GM21515 (cell line): Measurements from ENCODE around the gene ATP2C1.
"Not testable (repeated sequence)": the region's sequence is repeated elsewhere in the genome, so short reads cannot be mapped to it uniquely, and the experiment has no call there.

Experiments
- ATAC-seq: cut with Tn5 transposase; IDR thresholded peaks from one replicate; pipeline ENCODE4 v1.9.1; 2021; ENCODE audit not compliant: unreplicated experiment

ATP2C1 gene

GRCh38 chr3:130893376-130894129 is at the start of gene ATP2C1:
Gene ATP2C1 (plus strand): TSS chr3:130894084. CDS start chr3:130894770, 686 bp downstream.
- ATAC-seq: peak; percentile 91

- ATAC-seq: no peak
These were observed 49.4 kb upstream of the ATP2C1 start for GRCh38 chr3:130844462-130844861.

- no peak for ATAC-seq
These were observed 47.7 kb upstream of the ATP2C1 start for GRCh38 chr3:130846181-130846580.

GRCh38 chr3:130849091-130849552 is 44.8 kb upstream of the ATP2C1 start:
- no peak for ATAC-seq

GRCh38 chr3:130850044-130850797 is 43.7 kb upstream of the ATP2C1 start:
- peak; percentile 63 for ATAC-seq

DNA sequence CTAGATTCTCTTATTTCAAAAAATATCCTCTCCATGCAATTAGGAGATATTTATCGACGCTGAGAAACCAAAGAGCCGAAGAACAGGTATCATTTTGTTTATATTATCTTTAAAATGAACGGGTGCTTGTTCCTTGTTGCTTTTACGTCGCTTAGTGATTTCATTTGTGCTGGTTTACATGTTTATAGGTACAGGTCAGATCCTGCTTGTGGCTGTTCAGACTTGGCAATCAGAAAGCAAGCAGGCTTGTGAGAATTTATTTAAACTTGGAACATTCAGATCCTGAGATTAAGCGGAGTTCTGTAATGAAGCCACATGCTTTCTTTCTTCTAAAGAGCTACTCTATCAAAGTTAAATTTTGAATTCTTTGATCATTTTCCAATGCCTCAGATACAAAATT is 43.0 kb upstream of the ATP2C1 start:
- ATAC-seq: peak; percentile 6

- ATAC-seq: no peak
These were observed 42.6 kb upstream of the ATP2C1 start for GRCh38 chr3:130851277-130851676.

- no peak for ATAC-seq
These were observed 40.3 kb upstream of the ATP2C1 start for GRCh38 chr3:130853581-130853980.

DNA sequence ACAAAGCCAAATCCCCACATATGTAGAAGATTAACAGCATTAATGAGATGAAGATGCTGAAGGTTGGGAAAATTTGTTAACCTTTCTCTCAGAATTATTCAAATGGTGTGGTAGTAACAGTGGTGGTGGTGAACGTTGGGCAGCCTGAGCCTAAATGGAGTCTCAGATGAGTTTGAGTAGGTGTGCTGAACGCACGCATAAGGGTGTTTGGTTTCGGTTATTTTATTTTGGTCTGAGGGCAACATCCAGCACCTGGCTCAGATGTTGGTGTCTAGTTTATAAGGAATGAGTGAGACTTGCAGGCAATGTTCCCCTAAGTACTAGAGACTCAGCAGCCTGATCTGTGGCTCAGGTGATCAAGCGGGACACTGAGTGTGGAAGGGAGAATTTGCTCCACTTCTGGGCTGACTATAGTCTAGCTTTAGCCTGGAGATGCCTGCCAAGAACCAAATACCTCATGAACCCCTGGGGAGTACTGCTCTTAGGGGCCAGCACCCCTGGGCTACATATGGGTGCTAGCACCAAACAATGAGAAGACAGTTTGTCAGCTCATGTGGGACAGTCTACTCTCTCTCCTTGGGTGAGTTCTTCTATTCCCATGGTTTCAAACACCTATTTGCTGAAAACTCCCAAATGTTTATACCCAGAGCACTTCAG is 39.5 kb upstream of the ATP2C1 start:
- peak; percentile 48 for ATAC-seq

DNA sequence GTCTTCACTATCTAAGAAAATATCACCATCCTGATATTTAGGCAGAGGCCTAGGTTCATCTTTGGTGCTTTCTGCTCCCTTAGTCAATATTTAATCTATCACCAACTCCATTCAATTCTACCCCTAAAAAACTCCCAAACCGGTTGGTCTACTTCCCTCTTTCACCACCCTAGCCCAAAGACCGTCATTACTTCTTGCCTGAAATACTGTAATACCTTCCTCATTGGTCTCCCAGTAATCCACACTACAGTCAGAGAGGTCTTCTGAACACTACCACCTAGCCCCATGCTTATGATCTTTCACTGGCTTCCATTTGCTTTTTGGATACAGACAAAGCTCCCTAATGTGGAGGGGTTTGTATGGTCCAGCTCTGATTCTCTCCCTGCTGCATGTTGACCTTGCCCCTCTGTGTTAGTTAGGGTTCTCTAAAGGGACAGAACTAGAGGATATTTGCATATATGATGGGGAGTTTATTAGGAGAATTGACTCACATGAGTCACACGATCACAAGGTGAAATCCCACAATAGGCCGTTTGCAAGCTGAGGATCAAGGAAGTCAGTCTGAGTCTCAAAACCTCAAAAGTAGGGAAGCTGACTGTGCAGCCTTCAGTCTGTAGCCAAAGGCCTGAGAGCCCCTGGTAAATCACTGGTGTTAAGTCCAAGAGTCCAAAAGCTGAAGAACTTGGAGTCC is 36.4 kb upstream of the ATP2C1 start:
- ATAC-seq: no peak

- not testable (repeated sequence) for ATAC-seq
These were observed 31.8 kb upstream of the ATP2C1 start for GRCh38 chr3:130862130-130862529.

- ATAC-seq: no peak
These were observed 28.4 kb upstream of the ATP2C1 start for GRCh38 chr3:130865489-130865888.

- no peak for ATAC-seq
These were observed 27.6 kb upstream of the ATP2C1 start for GRCh38 chr3:130866327-130866726.

DNA sequence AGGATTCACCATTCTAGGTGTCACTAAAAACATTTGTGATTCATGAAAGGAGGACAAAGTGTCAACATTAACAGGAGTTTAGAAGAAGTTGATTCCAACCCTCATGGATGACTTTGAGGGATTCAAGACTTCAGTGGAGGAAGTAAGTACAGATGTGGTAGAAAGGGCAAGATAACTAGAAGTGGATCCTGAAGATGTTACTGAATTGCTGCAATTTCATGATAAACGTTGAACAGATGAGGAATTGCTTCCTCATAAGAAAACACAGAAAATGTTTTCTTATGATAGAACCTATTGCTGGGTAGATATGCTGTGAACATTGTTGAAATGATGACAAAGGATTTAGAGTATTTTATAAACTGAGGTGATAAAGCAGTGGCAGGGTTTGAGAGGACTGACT is 23.5 kb upstream of the ATP2C1 start:
- no peak for ATAC-seq

DNA sequence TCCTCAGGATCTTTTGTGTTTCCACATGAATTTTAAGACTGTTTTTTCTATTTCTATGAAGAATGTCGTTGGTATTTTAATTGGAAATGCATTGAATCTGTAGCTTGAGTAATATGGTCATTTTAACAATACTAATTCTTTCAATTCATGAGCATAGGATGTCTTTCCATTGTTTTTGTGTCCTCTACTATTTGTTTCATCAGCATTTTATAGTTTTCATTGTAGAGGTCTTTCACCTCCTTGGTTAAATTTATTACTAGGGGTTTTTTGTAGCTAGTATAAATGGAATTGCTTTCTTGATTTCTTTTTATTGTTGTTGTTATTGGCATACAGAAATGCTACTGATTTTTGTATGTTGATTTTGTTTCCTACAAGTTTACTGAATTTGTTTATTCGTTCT is 17.3 kb upstream of the ATP2C1 start:
- no peak for ATAC-seq

- ATAC-seq: no peak
These were observed 15.4 kb upstream of the ATP2C1 start for GRCh38 chr3:130878464-130878863.

DNA sequence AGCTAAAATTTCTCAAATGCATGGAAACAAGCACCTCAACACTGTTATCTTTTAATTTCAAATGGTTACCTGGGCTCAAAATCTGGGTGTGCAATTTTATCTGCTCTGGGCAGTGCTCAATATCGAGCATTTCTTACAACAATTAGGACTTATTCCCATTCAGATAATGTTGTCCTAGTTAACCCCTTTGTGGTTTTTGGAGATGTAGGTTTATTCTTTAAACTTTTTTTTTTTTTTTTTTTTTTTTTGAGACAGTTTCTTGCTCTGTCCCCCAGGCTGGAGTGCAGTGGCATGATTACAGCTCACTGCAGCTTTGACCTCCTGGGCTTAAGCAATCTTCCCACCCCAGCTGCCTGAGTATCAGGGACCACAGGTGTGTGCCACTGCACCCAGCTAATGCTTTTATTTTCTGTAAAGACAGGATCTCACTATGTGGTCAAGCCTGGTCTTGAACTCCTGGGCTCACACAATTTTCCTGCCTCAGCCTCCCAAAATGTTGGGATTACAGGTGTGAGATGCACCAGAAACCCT is 4.4 kb upstream of the ATP2C1 start:
- no peak for ATAC-seq

DNA sequence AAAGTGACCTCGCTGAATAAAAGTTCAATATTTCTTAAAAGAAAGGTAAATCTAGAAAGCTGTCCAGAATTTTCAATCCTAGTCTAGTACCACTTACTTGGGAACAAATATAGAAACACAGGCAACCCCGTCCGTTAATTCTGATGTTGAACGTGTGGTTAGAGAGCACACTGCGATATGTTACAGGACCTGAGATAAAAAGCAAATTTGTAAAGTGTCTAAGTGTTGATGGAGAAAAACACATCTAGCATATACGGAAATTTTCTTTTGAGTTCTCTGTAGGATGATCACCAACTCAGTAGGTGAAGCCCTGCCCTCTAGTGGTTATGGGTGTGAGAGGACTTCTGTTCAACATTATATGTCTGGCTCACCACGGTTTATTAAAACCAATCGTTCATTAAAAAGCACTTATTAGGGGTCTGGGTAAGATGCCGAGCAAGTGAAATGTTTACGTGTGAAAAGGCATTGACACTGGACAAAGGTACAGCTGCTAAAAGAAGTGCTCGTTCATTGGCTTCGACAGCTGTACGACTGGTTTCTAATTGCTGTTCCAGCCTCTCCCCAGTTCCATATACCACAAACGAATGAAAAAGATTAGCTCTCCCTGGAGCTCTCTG is 1.0 kb upstream of the ATP2C1 start:
- ATAC-seq: peak; percentile 41

DNA sequence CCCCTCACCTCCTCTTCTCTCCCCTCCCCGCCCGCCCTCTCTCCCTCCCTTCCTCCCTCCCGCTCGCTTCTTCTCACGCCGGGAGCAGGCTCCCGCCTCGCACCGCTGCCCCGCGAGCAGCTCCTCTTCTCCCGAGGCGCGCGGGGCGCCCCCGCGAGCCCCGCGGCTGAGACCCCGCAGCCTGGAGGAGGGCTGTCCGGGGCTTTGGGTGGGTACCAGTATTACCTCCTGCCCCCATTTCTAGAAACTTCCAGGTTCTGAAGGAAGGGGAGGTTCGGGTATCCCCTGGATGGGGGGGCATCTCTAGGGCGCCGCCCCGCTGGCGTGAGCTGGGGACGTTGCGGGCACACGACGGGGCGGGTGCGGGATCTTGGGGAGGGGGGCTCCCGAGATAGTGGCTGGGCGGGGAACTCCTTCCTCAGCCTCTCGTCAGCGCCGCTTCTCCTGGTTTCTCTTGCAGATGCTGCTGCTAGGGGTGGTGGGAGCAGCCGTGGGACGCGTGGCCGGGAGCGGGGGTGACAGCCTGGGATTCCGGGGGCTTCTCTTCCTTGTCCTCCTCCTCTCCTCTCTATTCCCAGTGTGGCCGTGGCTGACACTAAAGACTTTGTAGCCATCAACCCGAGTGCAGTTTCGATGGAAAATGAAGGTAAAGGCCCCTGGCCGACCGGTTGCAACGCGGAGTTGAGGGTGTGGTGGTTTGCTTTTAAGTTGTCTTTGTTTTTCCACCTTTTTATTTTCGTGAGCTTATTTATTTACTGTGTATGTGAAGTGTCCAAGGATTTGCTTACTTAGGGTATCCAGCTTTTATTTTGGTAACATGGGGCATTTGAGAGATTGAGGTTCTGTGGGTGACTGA is 474 bp downstream of the ATP2C1 start:
- ATAC-seq: peak; percentile 24

DNA sequence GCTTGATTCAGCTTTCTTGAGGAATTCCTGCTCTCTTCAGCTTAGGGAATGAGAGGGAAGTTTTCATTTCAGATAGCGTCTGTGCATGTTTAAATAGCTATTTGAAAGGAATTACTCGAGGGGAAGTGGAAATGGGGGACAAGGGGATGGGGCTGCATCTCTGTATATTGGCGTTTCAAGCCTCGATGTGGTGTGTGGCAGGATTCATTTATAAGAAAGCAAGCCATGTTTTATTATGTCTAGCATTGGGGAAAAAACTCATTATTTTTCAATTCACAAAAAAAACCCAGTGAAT is 1.0 kb downstream of the ATP2C1 start:
- no peak for ATAC-seq
